ENCODE results near the gene TBC1D21.

The TBC1D21 gene

GRCh38 chr15:73873456-73873855 lies at the start of gene TBC1D21:
TBC1D21 (plus strand) TSS chr15:73873564; CDS start chr15:73873710, 146 bp downstream.
- no peak for DNase-seq (ENCODE audit: low read depth in 2 of 2, low spot score in 1 of 2)

GRCh38 chr15:73826711-73827251 lies 46.6 kb upstream of the TBC1D21 start:
- no peak for DNase-seq (ENCODE audit: low read depth in 2 of 2, low spot score in 1 of 2)

- DNase-seq (ENCODE audit: low read depth in 2 of 2, low spot score in 1 of 2): no peak
Observed at GRCh38 chr15:73829523-73829922, 43.8 kb upstream of the TBC1D21 start.

GRCh38 chr15:73832657-73833056 lies 40.7 kb upstream of the TBC1D21 start:
- no peak for DNase-seq (ENCODE audit: low read depth in 2 of 2, low spot score in 1 of 2)

GRCh38 chr15:73836845-73837244 lies 36.5 kb upstream of the TBC1D21 start:
- DNase-seq (ENCODE audit: low read depth in 2 of 2, low spot score in 1 of 2): no peak

- no peak for DNase-seq (ENCODE audit: low read depth in 2 of 2, low spot score in 1 of 2)
Observed at GRCh38 chr15:73838831-73839426, 34.4 kb upstream of the TBC1D21 start.

- DNase-seq (ENCODE audit: low read depth in 2 of 2, low spot score in 1 of 2): no peak
Observed at GRCh38 chr15:73839699-73840377, 33.5 kb upstream of the TBC1D21 start.

GRCh38 chr15:73840771-73841170 lies 32.6 kb upstream of the TBC1D21 start:
- no peak for DNase-seq (ENCODE audit: low read depth in 2 of 2, low spot score in 1 of 2)

GRCh38 chr15:73841756-73842725 lies 31.3 kb upstream of the TBC1D21 start:
- DNase-seq (ENCODE audit: low read depth in 2 of 2, low spot score in 1 of 2): no peak

GRCh38 chr15:73843787-73844186 lies 29.6 kb upstream of the TBC1D21 start:
- DNase-seq (ENCODE audit: low read depth in 2 of 2, low spot score in 1 of 2): no peak

GRCh38 chr15:73844356-73844755 lies 29.0 kb upstream of the TBC1D21 start:
- DNase-seq (ENCODE audit: low read depth in 2 of 2, low spot score in 1 of 2): no peak

- DNase-seq (ENCODE audit: low read depth in 2 of 2, low spot score in 1 of 2): no peak
Observed at GRCh38 chr15:73845507-73845906, 27.9 kb upstream of the TBC1D21 start.

GRCh38 chr15:73845907-73846306 lies 27.5 kb upstream of the TBC1D21 start:
- no peak for DNase-seq (ENCODE audit: low read depth in 2 of 2, low spot score in 1 of 2)

GRCh38 chr15:73849641-73850040 lies 23.7 kb upstream of the TBC1D21 start:
- DNase-seq (ENCODE audit: low read depth in 2 of 2, low spot score in 1 of 2): no peak

- DNase-seq (ENCODE audit: low read depth in 2 of 2, low spot score in 1 of 2): no peak
Observed at GRCh38 chr15:73850228-73850627, 23.1 kb upstream of the TBC1D21 start.

- no peak for DNase-seq (ENCODE audit: low read depth in 2 of 2, low spot score in 1 of 2)
Observed at GRCh38 chr15:73851689-73852088, 21.7 kb upstream of the TBC1D21 start.

GRCh38 chr15:73852507-73852906 lies 20.9 kb upstream of the TBC1D21 start:
- no peak for DNase-seq (ENCODE audit: low read depth in 2 of 2, low spot score in 1 of 2)

- DNase-seq (ENCODE audit: low read depth in 2 of 2, low spot score in 1 of 2): no peak
Observed at GRCh38 chr15:73854265-73854664, 19.1 kb upstream of the TBC1D21 start.

GRCh38 chr15:73856458-73857192 lies 16.7 kb upstream of the TBC1D21 start:
- no peak for DNase-seq (ENCODE audit: low read depth in 2 of 2, low spot score in 1 of 2)

- no peak for DNase-seq (ENCODE audit: low read depth in 2 of 2, low spot score in 1 of 2)
Observed at GRCh38 chr15:73857193-73857920, 16.0 kb upstream of the TBC1D21 start.
